GM18508 (cell line): ENCODE data around the gene LRRTM4.
"Not testable (repeated sequence)": the region's sequence is repeated elsewhere in the genome, so short reads cannot be mapped to it uniquely, and the experiment has no call there.

Experiments
- ATAC-seq: cut with Tn5 transposase; IDR thresholded peaks from one replicate; pipeline ENCODE4 v1.9.1; 2021; ENCODE audit warnings: moderate number of reproducible peaks; ENCODE audit not compliant: insufficient read depth, unreplicated experiment

LRRTM4 gene

DNA sequence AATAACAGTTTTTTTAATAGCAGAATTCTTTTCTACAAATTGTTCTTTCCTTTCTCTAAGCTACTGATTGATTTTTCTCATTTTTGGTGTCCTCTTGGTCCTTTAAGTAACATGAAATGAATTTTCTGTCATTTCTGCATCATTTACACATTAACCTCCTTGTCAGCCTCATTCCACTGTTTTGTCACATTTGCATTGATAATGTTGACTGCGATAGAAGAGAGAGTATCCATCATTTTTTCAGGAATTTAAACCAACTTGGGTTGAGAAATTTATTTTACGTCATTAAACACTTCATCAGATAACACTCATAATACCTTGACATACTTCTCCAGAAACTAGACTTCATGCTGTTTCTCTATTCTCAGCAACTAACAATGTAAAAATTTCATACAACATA lies 422.2 kb downstream of the LRRTM4 start:
- ATAC-seq = no peak

DNA sequence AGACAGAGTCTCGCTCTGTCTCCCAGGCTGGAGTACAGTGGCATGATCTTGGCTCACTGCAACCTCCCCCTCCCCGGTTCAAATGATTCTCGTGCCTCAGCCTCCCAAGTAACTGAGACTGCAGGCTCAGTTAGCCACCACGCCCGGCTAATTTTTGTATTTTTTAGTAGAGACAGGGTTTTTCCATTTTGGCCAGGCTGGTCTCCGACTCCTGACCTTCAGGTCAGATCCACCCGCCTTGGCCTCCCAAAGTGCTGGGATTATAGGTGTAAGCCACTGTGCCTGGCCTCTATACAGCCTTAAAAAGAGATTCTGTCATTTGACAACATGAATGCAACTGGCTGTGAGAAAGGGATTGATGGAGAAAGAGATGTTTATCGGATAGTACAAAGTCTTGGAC lies 426.7 kb downstream of the LRRTM4 start:
- ATAC-seq = not testable (repeated sequence)

GRCh38 chr2:77095096-77095495 lies 427.1 kb downstream of the LRRTM4 start:
- ATAC-seq = no peak

GRCh38 chr2:77088424-77088823 lies 433.8 kb downstream of the LRRTM4 start:
- not testable (repeated sequence) for ATAC-seq

DNA sequence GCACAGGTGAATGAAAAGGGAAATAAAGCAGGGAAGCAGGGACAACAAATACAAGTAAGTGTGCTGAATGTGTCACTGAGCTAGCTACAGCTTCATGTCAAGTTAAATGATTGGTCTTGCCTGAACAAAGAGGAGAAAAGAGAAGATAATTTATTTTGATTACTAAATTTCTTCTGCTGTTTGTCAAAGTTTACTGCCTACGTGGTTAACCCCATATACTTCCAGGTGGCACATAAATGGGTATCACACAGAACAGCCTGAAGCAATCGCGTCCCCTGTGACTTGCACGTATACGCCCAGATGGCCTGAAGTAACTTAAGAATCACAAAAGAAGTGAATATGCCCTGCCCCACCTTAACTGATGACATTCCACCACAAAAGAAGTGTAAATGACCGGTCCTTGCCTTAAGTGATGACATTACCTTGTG lies 434.2 kb downstream of the LRRTM4 start:
- no peak for ATAC-seq

GRCh38 chr2:77086478-77086877 lies 435.7 kb downstream of the LRRTM4 start:
- no peak for ATAC-seq

- no peak for ATAC-seq
Measured at GRCh38 chr2:77086051-77086450, 436.1 kb downstream of the LRRTM4 start.

GRCh38 chr2:77085561-77085960 lies 436.6 kb downstream of the LRRTM4 start:
- ATAC-seq = no peak

DNA sequence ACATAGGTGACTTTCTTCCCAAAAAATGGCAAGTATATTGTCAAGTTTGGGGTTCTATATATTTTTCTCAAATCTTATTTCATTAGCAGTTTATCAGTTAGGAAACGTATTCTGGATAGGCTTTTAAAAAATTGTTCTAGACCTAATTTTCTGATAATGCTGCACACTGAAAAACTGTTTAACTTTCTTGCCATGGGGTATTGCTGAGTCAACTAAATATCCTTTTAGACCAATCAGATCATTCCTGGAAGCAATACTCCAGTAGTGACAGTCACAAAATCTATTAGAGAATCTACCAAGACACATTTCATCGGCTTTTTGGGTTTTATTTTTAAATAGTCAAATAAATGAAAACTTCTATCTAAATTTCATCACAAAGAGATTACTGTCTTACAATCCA lies 440.6 kb downstream of the LRRTM4 start:
- no peak for ATAC-seq

- no peak for ATAC-seq
Measured at GRCh38 chr2:77064324-77064723, 457.9 kb downstream of the LRRTM4 start.

DNA sequence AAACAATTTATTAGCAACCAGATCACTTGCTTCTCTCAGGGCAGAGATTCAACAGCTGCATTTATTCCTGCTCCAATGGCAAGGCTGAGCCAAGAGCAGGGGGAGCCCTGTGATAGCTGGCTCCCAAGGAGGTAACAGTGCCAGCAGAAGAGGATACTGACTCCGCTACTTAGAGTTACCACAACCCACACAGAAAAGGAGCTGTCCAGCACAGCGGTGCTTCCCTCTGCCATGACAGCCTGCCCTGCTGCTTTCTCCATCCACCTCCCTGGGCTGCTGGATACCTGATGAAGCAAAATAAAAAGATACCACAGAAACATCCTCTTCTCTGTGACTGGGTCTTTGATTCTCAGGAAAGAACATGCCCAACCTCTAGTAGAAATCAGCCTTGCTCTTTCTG lies 467.2 kb downstream of the LRRTM4 start:
- no peak for ATAC-seq

DNA sequence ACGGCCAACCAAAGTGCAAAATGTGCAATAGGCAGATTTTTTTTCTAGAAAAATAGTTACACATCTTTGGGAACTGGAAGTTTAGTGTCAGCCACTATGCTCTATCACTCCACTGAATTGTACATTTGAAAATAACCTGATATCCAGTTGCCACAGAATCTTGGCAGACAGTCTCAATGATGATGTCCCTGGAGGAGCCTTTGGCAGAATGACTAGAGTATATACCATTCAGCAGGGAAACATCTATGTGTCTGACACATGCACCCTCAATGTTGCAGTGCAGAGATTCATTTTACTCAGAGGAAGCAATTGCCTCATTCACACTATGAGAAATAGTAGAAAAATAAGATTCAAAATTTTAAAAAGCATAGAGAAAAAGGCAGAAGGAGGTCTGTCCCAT lies 475.8 kb downstream of the LRRTM4 start:
- no peak for ATAC-seq

- not testable (repeated sequence) for ATAC-seq
Measured at GRCh38 chr2:77045456-77045855, 476.7 kb downstream of the LRRTM4 start.

GRCh38 chr2:77034445-77034844 lies 487.7 kb downstream of the LRRTM4 start:
- ATAC-seq = no peak

- ATAC-seq = not testable (repeated sequence)
Measured at GRCh38 chr2:77029237-77029636, 492.9 kb downstream of the LRRTM4 start.

DNA sequence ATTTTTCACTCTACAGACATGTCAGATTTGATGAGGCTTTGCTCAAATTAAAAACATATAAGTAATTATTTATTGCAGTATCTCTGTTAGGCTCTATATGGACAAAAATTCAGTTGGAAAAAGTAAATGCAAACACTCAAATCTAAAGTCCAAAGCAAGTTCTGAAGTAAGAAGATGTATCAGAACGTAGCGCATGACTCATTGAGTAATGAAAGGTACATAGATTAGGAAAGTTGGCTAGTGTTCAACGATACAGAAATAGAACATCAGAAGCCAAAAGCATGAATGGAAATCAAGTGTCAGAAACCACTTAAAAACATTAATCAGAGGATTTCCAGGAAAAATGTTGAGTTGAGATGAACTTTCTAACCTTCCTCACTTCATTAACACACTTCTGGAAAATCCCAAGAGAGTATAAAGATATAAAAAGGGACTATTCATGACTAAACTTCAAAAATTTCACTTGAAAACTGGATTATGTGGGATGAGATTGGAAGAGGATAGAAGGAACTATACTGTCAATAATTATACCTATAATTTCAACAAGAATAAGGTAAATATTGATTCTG lies 494.1 kb downstream of the LRRTM4 start:
- ATAC-seq = no peak

DNA sequence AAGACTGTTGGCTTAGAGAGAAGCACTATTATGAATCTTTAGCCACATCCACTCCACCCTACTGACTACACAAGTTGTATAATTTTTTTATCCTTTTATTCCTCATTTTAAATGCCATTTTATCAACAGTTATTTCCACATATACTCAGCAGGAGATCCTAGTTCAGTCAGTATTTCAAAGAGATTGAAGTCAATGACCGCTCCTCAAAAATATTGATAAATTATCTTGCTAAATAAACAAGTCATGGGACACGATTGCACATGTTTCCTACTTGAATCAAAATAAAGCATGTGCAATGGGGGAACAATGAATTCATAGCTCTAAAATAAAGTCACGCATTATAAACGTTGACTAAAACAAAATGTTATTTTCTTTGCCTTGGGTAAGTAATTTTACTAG lies 496.5 kb downstream of the LRRTM4 start:
- ATAC-seq = no peak

GRCh38 chr2:77021161-77021560 lies 501.0 kb downstream of the LRRTM4 start:
- no peak for ATAC-seq

GRCh38 chr2:77018219-77018618 lies 504.0 kb downstream of the LRRTM4 start:
- ATAC-seq = no peak

GRCh38 chr2:77017355-77017745 lies 504.8 kb downstream of the LRRTM4 start:
- ATAC-seq = no peak

GRCh38 chr2:77016443-77017354 lies 505.5 kb downstream of the LRRTM4 start:
- ATAC-seq = no peak

DNA sequence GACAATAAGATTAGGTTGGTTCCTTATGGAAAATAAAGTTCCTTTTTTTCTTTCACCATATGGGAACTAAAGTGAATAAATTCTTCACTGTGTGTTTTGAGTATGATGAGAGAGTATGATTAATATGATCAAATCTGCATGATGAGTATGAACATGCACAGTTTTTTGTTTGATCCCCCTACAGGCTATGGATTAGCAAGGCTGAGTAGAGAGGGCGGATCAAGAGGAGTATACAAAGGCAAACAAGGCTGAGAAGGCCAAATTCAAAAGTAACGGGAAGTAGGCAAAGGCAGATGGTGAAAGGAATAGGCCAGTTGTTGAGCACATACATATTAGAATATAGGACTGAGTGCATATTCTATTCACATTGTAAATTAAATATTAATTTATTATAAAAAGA lies 508.2 kb downstream of the LRRTM4 start:
- no peak for ATAC-seq
